ENCODE results near the gene SMTN. TPM values are rescaled to one million over a fixed set of nuclear protein-coding genes. Genes with fewer than 3 reads are reported as not detected.

SMTN gene
- total and polyA plus RNA-seq, 10 of the 15 experiments (the other 5 are each of a cell fraction or from before 2014, with no cell fraction given): 0.92 to 21.9 (median 4.8) TPM

DNA sequence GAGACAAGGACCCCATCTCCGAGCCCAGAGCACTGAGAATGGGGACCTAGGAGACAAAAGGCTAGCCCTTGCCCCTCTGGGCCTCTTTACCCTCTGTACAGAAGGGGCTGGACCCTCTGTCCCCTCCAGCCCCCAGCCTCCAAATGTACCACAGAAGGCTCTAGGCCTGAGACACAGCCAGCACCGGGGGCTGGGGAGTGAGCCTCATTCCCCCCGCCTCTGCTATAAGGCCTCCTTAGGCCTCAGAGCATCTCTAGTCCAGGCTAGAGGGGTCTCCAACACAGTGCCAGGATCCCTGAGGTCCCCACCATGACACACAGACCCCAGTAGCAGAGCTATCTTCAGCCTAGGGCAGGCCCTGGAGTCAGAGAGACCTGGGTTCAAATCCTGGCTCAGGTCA is 4.8 kb downstream of the SMTN start:
- Histone ChIP-seq H3K4me3 (peak overlapping the region; percentile 90; the same call in 1 of the 2 replicates), H3K4me1 (ENCODE audit: control insufficient read depth, insufficient read depth, low read length) (peaks cover 24% of the 10 kb centered on the region), H4K20me1 (ENCODE audit: control insufficient read depth, insufficient read depth) (no peaks in the 10 kb centered on the region), H3K9me3 (replicated peaks; ENCODE audit: control insufficient read depth, insufficient read depth, low read length) (no peaks in the 10 kb centered on the region), H2AFZ (ENCODE audit: control insufficient read depth, low read depth, low read length) (no peak overlapping the region; the same call in 1 of the 2 replicates), H3K36me3 (ENCODE audit: control insufficient read depth in 2 of 2, insufficient read depth in 2 of 2, low read length in 1 of 2) (peaks cover 0 to 6% of the 10 kb centered on the region in 2 experiments; a peak in 2 of 4 replicates), H3K27me3 (replicated peaks in 1 of 2; ENCODE audit: control insufficient read depth in 2 of 2, insufficient read depth in 2 of 2, low read length in 1 of 2) (no peaks in the 10 kb centered on the region), H3K9ac (ENCODE audit: control insufficient read depth, insufficient read depth, low read length) (peak overlapping the region; percentile 93), H3K79me2 (ENCODE audit: control insufficient read depth, insufficient read depth, low read length) (peaks cover 11% of the 10 kb centered on the region), H3K4me2 (ENCODE audit: control insufficient read depth, insufficient read depth) (peak overlapping the region; percentile 75), H3K27ac (ENCODE audit: control insufficient read depth, insufficient read depth) (peak overlapping the region; percentile 98)
- CTCF ChIA-PET: interaction anchor here (0.6 to 7.9 kb wide), 17 partner anchors 16 to 451 kb away, joined by 3 to 59 read pairs (median 5); partner anchors contain the start of genes LIMK2, MORC2 and TUG1
- RAD21 ChIA-PET (ENCODE audit: unreplicated experiment): interaction anchor here (1.0 to 3.9 kb wide), 7 partner anchors 22 to 451 kb away, joined by 3 to 34 read pairs (median 6); partner anchors contain the start of genes MORC2, SELENOM, SLC35E4 and TUG1
- intact Hi-C loops (cut with micrococcal nuclease; ENCODE audit: unreplicated experiment) (loop anchor here (5.0 to 10.0 kb wide), 3 partner anchors 209 to 451 kb away; partner anchors contain the start of genes PIK3IP1 and SLC35E4), in situ Hi-C loops (cut with MboI) (no loop called here)
- FAIRE-seq (no peak), ATAC-seq (no peak), DNase-seq (ENCODE audit: low read depth, low spot score) (no peak)
- 78% methylated on average over 3 of the region's 3 CpGs for WGBS (ENCODE audit: insufficient coverage, insufficient replicate concordance, low lambda C conversion rate, missing lambda C conversion rate)
- SMC1A ChIA-PET (ENCODE audit: uncharacterized antibody, unreplicated experiment): interaction anchor here (1.2 to 2.7 kb wide), 4 partner anchors 10 to 164 kb away, joined by 3 to 11 read pairs (median 4); no protein-coding TSS in a partner anchor
- no TSS peak for BruUV-seq (replicated peaks)
- TF ChIP-seq HCFC1 (IDR thresholded peaks at IDR 0.05; ENCODE audit: low read length): no peak
- no peak for TF ChIP-seq CUX1 (IDR thresholded peaks at IDR 0.05; ENCODE audit: insufficient replicate concordance, low read depth, low read length)
- TF ChIP-seq EP300 (IDR thresholded peaks at IDR 0.05; ENCODE audit: borderline replicate concordance in 1 of 2, control insufficient read depth in 1 of 2, low read depth in 2 of 2, low read length in 2 of 2): no peak
- no peak for TF ChIP-seq MEF2A (IDR thresholded peaks at IDR 0.05; ENCODE audit: insufficient read depth, low read depth, low read length)
- TF ChIP-seq, protein P1, sequence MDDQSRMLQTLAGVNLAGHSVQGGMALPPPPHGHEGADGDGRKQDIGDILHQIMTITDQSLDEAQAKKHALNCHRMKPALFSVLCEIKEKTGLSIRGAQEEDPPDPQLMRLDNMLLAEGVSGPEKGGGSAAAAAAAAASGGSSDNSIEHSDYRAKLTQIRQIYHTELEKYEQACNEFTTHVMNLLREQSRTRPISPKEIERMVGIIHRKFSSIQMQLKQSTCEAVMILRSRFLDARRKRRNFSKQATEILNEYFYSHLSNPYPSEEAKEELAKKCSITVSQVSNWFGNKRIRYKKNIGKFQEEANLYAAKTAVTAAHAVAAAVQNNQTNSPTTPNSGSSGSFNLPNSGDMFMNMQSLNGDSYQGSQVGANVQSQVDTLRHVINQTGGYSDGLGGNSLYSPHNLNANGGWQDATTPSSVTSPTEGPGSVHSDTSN (IDR thresholded peaks at IDR 0.05; ENCODE audit: insufficient replicate concordance, low read depth, low read length): no peak
- TF ChIP-seq, protein P2, sequence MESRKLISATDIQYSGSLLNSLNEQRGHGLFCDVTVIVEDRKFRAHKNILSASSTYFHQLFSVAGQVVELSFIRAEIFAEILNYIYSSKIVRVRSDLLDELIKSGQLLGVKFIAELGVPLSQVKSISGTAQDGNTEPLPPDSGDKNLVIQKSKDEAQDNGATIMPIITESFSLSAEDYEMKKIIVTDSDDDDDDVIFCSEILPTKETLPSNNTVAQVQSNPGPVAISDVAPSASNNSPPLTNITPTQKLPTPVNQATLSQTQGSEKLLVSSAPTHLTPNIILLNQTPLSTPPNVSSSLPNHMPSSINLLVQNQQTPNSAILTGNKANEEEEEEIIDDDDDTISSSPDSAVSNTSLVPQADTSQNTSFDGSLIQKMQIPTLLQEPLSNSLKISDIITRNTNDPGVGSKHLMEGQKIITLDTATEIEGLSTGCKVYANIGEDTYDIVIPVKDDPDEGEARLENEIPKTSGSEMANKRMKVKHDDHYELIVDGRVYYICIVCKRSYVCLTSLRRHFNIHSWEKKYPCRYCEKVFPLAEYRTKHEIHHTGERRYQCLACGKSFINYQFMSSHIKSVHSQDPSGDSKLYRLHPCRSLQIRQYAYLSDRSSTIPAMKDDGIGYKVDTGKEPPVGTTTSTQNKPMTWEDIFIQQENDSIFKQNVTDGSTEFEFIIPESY (IDR thresholded peaks at IDR 0.05): no peak
- no peak for TF ChIP-seq ZBED1 (IDR thresholded peaks at IDR 0.05; ENCODE audit: borderline replicate concordance)
- no peak for TF ChIP-seq SREBF2 (IDR thresholded peaks at IDR 0.05; ENCODE audit: low read length)
- no peak for TF ChIP-seq SREBF1 (IDR thresholded peaks at IDR 0.05; ENCODE audit: low read length)
- TF ChIP-seq MLLT1 (IDR thresholded peaks at IDR 0.05): no peak
- POLR2A ChIA-PET: no interaction called here
